GM12801 (cell line): ENCODE data around the gene GAK.

Experiments used
- TF ChIP-seq, protein P1 (sequence below): IDR thresholded peaks from one replicate; pipeline ENCODE4 v1.5.1; 2011; ENCODE audit warnings: control low read depth; ENCODE audit not compliant: insufficient read length; ENCODE audit errors: extremely low read depth

The GAK gene

DNA sequence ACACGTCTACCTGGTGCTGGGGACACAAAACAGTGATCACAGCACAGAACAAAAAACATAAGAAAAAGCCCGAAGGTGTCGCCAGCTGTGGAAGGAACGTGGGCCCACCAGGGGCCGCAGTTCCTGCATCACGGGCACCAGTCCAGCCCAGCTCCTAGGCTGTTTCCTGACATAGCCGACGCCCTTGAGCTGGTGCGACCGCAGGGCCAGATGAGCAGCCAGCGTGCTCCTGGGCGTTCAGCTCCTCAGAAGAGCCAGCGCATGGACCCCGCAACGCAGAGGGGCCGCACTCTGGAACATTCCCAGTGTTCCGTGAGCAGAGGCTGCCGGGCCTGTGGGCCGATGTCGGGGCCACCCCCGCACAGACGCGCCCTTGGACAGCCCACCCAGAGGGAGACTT lies 44.1 kb downstream of the GAK start:
- TF ChIP-seq, protein P1, sequence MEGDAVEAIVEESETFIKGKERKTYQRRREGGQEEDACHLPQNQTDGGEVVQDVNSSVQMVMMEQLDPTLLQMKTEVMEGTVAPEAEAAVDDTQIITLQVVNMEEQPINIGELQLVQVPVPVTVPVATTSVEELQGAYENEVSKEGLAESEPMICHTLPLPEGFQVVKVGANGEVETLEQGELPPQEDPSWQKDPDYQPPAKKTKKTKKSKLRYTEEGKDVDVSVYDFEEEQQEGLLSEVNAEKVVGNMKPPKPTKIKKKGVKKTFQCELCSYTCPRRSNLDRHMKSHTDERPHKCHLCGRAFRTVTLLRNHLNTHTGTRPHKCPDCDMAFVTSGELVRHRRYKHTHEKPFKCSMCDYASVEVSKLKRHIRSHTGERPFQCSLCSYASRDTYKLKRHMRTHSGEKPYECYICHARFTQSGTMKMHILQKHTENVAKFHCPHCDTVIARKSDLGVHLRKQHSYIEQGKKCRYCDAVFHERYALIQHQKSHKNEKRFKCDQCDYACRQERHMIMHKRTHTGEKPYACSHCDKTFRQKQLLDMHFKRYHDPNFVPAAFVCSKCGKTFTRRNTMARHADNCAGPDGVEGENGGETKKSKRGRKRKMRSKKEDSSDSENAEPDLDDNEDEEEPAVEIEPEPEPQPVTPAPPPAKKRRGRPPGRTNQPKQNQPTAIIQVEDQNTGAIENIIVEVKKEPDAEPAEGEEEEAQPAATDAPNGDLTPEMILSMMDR, result no peak

DNA sequence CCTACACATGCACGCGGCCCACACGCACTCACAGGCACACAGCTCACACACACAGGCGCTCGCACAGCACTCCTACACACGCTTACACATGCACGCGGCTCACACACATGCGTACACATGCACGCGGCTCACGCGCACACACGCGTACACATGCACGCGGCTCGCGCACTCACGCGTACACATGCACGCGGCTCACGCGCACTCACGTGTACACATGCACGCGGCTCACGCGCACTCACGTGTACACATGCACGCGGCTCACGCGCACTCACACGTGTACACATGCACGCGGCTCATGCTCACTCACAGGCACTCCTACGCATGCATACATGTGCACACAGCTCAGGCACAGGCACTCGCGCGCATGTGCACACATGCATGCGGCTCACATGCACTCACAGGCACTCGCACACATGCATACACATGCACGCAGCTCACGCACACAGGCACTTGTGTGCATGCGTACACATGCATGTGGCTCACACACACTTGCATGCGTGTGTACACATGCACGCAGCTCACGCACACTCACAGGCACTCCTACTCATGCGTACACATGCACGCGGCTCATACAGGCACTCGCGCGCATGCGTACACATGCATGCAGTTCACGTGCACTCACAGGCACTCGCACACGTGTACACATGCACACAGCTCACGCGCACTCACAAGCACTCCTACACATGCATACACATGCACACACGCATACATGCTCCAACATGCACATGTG lies 44.9 kb downstream of the GAK start:
- TF ChIP-seq, protein P1, result no peak

DNA sequence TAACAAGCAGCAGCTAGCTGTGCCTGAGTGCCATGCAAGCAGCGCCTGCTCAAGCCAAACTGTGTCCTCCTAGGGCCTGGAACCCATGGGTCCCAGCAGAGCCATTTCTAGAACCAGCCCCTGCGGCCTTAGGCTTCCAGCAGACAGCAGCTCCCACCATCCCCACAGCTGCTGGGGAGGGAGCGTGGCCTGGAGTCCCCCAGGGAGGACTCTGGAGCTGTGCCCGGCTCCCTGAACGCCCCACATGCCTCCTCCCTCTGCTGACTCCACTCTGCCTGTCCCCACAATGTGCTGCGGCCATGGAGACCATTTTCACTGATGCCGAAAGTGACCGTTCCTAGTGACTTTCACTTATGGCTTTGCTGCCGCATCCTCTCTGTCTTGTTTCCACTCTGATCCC lies 45.9 kb downstream of the GAK start:
- TF ChIP-seq, protein P1, result no peak

DNA sequence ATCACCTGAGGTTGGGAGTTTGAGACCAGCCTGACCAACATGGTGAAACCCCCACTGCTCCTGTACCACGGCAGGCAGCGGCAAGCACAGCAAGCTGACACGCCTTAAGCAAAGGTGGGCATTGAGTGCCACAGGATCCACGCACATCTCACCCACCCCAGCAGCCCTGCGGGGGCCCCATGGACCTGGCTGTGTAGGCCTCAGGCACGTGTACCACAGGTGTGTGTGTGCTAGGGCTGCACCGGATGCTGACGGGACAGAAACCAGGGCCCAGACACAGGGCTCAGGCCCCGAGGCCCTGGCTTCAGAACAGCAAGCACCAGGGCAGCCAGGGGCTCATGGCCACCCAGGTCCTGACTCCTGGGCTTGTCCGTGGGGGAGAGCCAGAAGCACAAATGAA lies 46.8 kb downstream of the GAK start:
- TF ChIP-seq, protein P1, result no peak

DNA sequence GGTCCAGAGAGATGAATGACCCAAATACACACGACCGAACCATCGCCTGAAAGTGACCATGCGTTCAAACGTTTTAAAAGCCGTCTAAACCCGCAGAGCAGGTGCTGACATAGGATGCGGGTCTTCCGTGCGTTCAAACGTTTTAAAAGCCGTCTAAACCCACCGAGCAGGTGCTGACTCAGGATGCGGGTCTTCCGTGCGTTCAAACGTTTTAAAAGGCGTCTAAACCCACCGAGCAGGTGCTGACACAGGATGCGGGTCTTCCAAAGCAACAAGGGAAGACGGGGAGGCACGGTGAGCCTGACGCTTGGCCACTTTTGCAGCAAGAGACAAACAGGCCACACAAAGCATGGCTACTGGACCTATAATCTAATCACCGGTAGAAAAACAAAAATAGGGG lies 47.2 kb downstream of the GAK start:
- TF ChIP-seq, protein P1, result no peak

DNA sequence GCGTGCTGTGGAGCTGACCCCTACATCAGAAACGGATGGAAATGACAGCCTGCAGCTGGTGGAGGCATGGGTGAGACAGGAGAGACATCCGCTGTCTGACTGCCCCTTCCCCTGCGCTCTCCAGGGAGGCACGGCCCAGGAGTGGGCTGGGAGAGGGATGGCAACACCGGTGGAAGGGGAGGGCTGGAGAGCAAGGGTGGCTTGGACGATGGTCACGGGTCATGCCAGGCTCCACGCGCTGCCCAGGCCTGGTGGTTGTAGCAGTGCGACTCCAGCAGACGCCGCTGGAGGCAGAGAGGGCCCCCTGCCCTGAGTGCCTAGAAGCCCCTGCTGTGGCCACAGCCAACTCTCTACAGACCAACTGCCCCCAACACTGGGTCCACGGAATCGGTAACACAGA lies 47.9 kb downstream of the GAK start:
- TF ChIP-seq, protein P1, result no peak

DNA sequence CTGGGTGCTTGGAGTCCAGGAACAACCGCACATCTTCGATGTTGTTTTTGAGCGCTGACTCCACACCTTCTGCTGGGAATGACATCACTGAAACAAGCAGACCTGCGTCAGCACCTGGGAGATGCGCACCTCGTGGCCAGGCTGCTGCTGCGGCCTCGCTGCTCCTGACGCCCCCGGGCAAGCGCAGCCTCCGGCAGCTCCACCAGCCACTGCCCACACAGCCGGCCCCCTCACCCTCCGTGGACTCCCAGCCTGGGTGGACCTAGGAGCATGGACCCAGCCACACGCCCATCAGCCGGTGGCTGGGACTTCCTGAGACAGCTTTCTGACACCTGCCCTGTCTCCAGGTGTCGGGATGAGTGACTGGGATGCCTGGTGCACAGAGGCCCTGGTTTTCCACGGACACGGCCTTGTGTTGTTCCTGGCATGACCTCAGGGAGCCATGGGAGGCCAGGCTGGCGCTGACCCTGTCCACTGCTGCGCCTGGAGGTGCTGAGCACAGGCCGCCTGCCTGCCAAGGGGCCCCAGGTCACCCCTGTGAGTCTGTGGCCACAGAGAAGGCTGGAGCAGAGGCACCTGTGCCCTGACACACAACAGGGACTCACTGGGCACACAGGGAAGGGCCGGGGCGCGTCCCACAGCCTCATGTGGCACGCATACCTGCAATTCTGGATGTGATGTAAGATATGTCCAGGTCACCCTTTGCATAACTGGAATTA lies 48.6 kb downstream of the GAK start:
- TF ChIP-seq, protein P1, result no peak
